K562 (cell line): ENCODE data around the gene ENDOD1. TPM values are rescaled to one million over a fixed set of nuclear protein-coding genes. Genes with fewer than 3 reads are reported as not detected.

Source experiments
- BACH1 ChIP-seq: fragments of 200-800 bp; sonication (Bioruptor generic); IDR thresholded peaks from 2 replicates; pipeline ENCODE4 v1.6.1; 2016; ENCODE audit warnings: missing genetic modification characterization, missing compliant biosample characterization
- C11orf30 ChIP-seq: fragments of 450-650 bp; IDR thresholded peaks from 2 replicates; pipeline ENCODE4 v1.6.1; 2016; ENCODE audit warnings: low read depth, mild to moderate bottlenecking
- DACH1 ChIP-seq: fragments of 450-650 bp; IDR thresholded peaks from 2 replicates; pipeline ENCODE4 v1.6.1; 2018; ENCODE audit not compliant: partially characterized antibody
- RCOR1 ChIP-seq, 2 experiments: IDR thresholded peaks; 2 replicates each; pipeline ENCODE4 v1.6.1; 2012; ENCODE audit warnings: low read depth in 2 of 2, low read length in 2 of 2, borderline replicate concordance in 1 of 2, improper control_type of control experiment in 1 of 2
- SMARCE1 ChIP-seq: fragments of 450-650 bp; IDR thresholded peaks from 2 replicates; pipeline ENCODE4 v1.7.1; 2016; ENCODE audit warnings: mild to moderate bottlenecking
- SOX6 ChIP-seq: fragments of 450-650 bp; IDR thresholded peaks from 2 replicates; pipeline ENCODE4 v1.6.1; 2014; ENCODE audit warnings: mild to moderate bottlenecking
- ZNF146 ChIP-seq: IDR thresholded peaks from one replicate; pipeline ENCODE4 v1.6.1; 2018; ENCODE audit warnings: missing compliant biosample characterization; ENCODE audit not compliant: unreplicated experiment
- polyA plus RNA-seq, 8 experiments: library from polyadenylated mRNA; depleted of rRNA in 4 of 8; stranded (reverse) in 5 of 8; unstranded in 3 of 8; fragments of >200 nt; fragmentation: Nextera tagmentation in 2 of 8; fragmentation: Illumina TruSeq in 1 of 8; extraction: Ambion mirVana in 2 of 8; extraction: Trizol in 1 of 8; gene quantifications; 2 replicates each; pipeline versions ENCODE4 v1.2.1 to v1.2.3, GENCODE V29; 2011 to 2014; ENCODE audit warnings: inconsistent platforms in 1 of 8, missing spikeins in 1 of 8
- total RNA-seq, 7 experiments: library from RNA; depleted of rRNA in 6 of 7; stranded (reverse); fragments of >200 nt in 6 of 7; fragmentation: Illumina TruSeq in 2 of 7; extraction: Trizol in 2 of 7; gene quantifications; 2 replicates each; pipeline versions ENCODE4 v1.2.1 to v1.2.3, GENCODE V29; 2011 to 2021; ENCODE audit warnings: low replicate concordance in 1 of 7
- TF ChIP-seq, protein P1 (sequence below), 2 experiments: IDR thresholded peaks in 1 of 2; conservative IDR thresholded peaks in 1 of 2; 2 replicates each; pipeline ENCODE4 v1.6.1; 2016; ENCODE audit warnings: low read depth in 2 of 2, mild to moderate bottlenecking in 1 of 2, missing compliant biosample characterization in 1 of 2, missing genetic modification characterization in 1 of 2, moderate library complexity in 1 of 2
- TF ChIP-seq, protein P2 (sequence below): sonication (generic); formaldehyde crosslinking; IDR thresholded peaks from 2 replicates; pipeline ENCODE4 v1.8.1; 2022; ENCODE audit warnings: missing genetic modification reagents
- TF ChIP-seq, protein P3 (sequence below), 2 experiments: fragments of 450-650 bp; IDR thresholded peaks; 2 replicates each; pipeline ENCODE4 v1.6.1; 2016; ENCODE audit warnings: mild to moderate bottlenecking in 2 of 2, borderline replicate concordance in 1 of 2, low read depth in 1 of 2, moderate library complexity in 1 of 2

The ENDOD1 gene
- total and polyA plus RNA-seq, 9 of the 15 experiments (the other 6 are each of a cell fraction or from before 2014, with no cell fraction given): 4.2 to 11.8 (median 9.3) TPM

DNA sequence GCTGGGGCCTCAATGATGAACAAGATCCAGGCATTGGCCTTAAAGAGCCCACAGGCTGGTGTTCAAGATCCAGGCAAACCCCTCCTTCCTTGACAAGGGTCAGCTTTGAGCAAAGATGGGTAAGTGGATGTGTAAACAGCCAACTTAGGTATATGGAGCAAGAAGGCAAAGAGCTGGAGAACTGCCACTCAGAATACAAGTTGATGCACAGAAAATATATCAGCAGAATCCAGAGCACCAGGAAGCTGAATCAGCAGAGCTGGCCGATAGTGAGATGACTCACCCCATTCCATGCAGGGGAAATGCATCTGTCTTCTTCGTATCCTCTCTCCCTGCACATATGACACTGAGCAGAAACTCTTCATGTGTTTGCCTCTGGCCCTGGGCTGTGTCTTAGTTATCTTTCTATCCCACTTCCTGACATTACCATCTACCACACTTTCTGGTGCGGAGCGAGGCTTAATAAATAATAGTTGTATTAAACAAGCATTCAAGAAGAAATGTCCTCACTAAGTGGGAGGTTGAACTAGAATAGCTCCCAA lies 57.8 kb downstream of the ENDOD1 start (continued):
- TF ChIP-seq, protein P1, sequence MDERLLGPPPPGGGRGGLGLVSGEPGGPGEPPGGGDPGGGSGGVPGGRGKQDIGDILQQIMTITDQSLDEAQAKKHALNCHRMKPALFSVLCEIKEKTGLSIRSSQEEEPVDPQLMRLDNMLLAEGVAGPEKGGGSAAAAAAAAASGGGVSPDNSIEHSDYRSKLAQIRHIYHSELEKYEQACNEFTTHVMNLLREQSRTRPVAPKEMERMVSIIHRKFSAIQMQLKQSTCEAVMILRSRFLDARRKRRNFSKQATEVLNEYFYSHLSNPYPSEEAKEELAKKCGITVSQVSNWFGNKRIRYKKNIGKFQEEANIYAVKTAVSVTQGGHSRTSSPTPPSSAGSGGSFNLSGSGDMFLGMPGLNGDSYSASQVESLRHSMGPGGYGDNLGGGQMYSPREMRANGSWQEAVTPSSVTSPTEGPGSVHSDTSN (CRISPR knock-in tag; IDR thresholded peaks at IDR 0.05; ENCODE audit: low read depth): 0 out of 2 replicates have a peak, but pooled peaks have one; percentile 23
- TF ChIP-seq, protein P1 (tag; conservative IDR thresholded peaks at IDR 0.05; ENCODE audit: low read depth): peak; percentile 82
- peak; percentile 80 for TF ChIP-seq BACH1 (tag)
- peak; percentile 80 for TF ChIP-seq SOX6
- TF ChIP-seq, protein P2, sequence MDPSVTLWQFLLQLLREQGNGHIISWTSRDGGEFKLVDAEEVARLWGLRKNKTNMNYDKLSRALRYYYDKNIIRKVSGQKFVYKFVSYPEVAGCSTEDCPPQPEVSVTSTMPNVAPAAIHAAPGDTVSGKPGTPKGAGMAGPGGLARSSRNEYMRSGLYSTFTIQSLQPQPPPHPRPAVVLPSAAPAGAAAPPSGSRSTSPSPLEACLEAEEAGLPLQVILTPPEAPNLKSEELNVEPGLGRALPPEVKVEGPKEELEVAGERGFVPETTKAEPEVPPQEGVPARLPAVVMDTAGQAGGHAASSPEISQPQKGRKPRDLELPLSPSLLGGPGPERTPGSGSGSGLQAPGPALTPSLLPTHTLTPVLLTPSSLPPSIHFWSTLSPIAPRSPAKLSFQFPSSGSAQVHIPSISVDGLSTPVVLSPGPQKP (CRISPR knock-in tag): no peak
- TF ChIP-seq RCOR1 (IDR thresholded peaks at IDR 0.05; ENCODE audit: borderline replicate concordance in 1 of 2, low read depth in 2 of 2, low read length in 2 of 2): peak in 1 of 2 experiments; percentile 94; a peak in 2 of 4 replicates
- peak; percentile 99 for TF ChIP-seq C11orf30
- TF ChIP-seq, protein P3, sequence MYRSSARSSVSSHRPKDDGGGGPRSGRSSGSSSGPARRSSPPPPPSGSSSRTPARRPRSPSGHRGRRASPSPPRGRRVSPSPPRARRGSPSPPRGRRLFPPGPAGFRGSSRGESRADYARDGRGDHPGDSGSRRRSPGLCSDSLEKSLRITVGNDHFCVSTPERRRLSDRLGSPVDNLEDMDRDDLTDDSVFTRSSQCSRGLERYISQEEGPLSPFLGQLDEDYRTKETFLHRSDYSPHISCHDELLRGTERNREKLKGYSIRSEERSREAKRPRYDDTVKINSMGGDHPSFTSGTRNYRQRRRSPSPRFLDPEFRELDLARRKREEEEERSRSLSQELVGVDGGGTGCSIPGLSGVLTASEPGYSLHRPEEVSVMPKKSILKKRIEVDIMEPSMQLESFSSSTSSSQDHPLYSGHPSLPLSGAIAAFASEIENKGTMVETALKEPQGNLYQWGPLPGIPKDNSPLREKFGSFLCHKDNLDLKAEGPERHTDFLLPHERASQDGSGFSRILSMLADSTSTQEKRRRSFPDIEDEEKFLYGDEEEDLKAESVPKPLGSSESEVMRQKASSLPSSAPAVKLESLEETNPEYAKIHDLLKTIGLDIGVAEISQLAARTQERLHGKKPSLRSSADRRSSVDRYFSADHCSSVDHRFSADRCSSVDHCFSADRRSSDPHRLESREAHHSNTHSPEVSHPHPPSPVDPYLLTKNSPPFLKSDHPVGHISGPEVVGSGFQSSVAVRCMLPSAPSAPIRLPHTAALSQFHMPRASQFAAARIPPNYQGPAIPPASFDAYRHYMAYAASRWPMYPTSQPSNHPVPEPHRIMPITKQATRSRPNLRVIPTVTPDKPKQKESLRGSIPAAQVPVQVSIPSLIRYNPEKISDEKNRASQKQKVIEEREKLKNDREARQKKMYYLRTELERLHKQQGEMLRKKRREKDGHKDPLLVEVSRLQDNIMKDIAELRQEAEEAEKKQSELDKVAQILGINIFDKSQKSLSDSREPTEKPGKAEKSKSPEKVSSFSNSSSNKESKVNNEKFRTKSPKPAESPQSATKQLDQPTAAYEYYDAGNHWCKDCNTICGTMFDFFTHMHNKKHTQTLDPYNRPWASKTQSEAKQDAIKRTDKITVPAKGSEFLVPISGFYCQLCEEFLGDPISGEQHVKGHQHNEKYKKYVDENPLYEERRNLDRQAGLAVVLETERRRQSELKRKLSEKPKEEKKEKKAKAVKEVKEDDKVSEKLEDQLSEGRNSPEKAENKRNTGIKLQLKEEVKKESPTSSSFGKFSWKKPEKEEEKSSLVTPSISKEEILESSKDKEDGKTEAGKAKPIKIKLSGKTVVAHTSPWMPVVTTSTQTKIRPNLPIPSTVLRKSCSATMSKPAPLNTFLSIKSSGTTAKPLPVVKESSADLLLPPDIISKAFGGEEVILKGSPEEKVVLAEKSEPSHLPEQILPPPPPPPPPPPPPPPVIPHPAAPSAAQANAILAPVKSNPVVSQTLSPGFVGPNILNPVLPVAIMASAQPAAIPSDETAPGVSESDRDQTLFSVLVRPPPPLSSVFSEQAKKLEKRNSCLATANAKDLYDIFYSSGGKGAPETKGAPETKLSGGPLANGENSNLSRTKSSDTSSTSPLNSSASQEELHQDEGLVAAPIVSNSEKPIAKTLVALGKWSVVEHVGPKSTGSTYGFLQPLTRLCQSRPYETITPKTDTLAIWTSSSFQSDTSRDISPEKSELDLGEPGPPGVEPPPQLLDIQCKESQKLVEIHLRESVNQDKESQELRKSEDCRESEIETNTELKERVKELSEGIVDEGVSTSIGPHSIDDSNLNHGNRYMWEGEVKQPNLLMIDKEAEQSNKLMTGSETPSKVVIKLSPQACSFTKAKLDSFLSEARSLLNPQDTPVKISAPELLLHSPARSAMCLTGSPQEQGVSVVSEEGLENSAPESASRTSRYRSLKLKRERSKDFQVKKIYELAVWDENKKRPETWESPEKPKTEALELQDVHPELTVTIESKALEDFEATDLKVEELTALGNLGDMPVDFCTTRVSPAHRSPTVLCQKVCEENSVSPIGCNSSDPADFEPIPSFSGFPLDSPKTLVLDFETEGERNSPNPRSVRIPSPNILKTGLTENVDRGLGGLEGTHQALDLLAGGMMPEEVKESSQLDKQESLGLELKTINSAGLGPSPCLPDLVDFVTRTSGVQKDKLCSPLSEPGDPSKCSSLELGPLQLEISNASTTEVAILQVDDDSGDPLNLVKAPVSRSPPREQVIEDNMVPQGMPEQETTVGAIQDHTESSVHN (IDR thresholded peaks at IDR 0.05; ENCODE audit: borderline replicate concordance in 1 of 2, low read depth in 1 of 2): peak in 1 of 2 experiments; percentile 84; a peak in 2 of 4 replicates
- no peak for TF ChIP-seq ZNF146 (CRISPR knock-in tag)
- TF ChIP-seq DACH1: peak; percentile 88
- TF ChIP-seq SMARCE1: peak; percentile 98
